GM18868 (cell line): ENCODE results near the gene DNAJA2.

Source experiments
- ATAC-seq: cut with Tn5 transposase; IDR thresholded peaks from one replicate; pipeline ENCODE4 v1.9.1; 2021; ENCODE audit warnings: mild to moderate bottlenecking, moderate library complexity; ENCODE audit not compliant: unreplicated experiment

The DNAJA2 gene

DNA sequence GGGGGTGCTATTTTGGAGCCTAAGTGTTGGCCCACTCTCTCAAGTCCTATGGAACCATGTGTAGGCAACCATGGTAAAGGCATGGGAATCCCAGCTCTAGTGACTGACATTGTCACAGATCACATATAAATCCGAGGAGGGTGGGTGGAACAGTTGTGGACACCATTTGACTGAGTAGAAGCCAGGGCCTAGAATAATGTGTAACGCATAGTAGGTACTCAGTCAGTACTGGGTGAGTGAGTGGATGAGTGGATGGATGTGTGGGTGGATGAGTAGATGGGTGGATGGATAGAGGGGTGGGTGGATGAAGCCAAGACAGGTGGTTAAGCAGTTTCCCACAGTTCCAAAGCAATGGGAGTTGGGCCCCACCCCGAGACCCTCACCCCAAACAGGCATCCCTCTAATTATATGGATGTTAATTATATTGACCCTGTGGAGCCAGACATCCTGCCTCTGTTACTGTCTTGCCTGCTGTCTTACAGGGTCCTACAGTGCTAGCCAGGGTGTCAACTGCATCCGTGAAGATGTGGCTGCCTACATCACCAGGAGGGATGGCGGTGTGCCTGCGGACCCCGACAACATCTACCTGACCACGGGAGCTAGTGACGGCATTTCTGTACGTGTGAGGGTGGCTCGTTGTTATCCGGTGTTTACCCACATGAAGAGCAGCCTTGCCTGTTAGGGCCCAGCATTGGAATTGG lies 67.0 kb downstream of the DNAJA2 start:
- no peak for ATAC-seq
